Activated T-helper 2 cell treated with anti-CD3 and anti-CD28 coated beads, Interferon-gamma antibody, Interleukin-2, Interleukin-4, amounts not matched to agents 10 μg/mL and 5 μg/mL and 100 μg/mL, durations not matched to agents 14 hours and 24 hours and 36 hours (primary cell): ENCODE results near the gene ARHGAP40. TPM values are rescaled to one million over a fixed set of nuclear protein-coding genes. Genes with fewer than 3 reads are reported as not detected.

Experiments used
- DNase-seq: peaks from one replicate; pipeline ENCODE4 v3.0.0; 2021; ENCODE audit warnings: low spot score
- H3K27ac Mint-ChIP-seq: one replicate; pipeline ENCODE4 v1.8.0; 2021; ENCODE audit warnings: mixed read lengths
- H3K27me3 Mint-ChIP-seq: one replicate; pipeline ENCODE4 v1.8.0; 2021; ENCODE audit warnings: low read depth, mixed read lengths
- H3K36me3 Mint-ChIP-seq: one replicate; pipeline ENCODE4 v1.8.0; 2021; ENCODE audit warnings: low read depth, mixed read lengths
- H3K4me1 Mint-ChIP-seq: one replicate; pipeline ENCODE4 v1.8.0; 2021; ENCODE audit warnings: low read depth, mixed read lengths
- H3K4me3 Mint-ChIP-seq: one replicate; pipeline ENCODE4 v1.8.0; 2021; ENCODE audit warnings: low read depth, mild to moderate bottlenecking, moderate library complexity, mixed read lengths
- H3K9me3 Mint-ChIP-seq: one replicate; pipeline ENCODE4 v1.8.0; 2021; ENCODE audit warnings: mixed read lengths
- intact Hi-C: fragments of 100-400 bp; cut with micrococcal nuclease; formaldehyde crosslinking; loops from one replicate; pipeline ENCODE4 v1.15.1; 2023
- total RNA-seq: library from RNA; stranded (reverse); gene quantifications from 2 replicates; pipeline ENCODE4 v1.2.3, GENCODE V29; 2022

The ARHGAP40 gene
- total RNA-seq, 1 donor from 2014 or later: not detected

- Mint-ChIP-seq H3K36me3 (no peaks in the 10 kb centered on the region), H3K4me1 (no peaks in the 10 kb centered on the region), H3K27me3 (peaks cover 11% of the 10 kb centered on the region), H3K27ac (no peak overlapping the region), H3K9me3 (no peaks in the 10 kb centered on the region), H3K4me3 (no peak overlapping the region)
- DNase-seq: no peak
- intact Hi-C loops: no loop called here
These were observed 11.3 kb downstream of the ARHGAP40 start for GRCh38 chr20:38612751-38613515.

GRCh38 chr20:38615283-38615682 lies 13.7 kb downstream of the ARHGAP40 start:
- Mint-ChIP-seq H3K4me3 (no peak overlapping the region), H3K9me3 (no peaks in the 10 kb centered on the region), H3K4me1 (no peaks in the 10 kb centered on the region), H3K36me3 (no peaks in the 10 kb centered on the region), H3K27me3 (peaks cover 10% of the 10 kb centered on the region), H3K27ac (no peak overlapping the region)
- intact Hi-C loops: no loop called here
- DNase-seq: no peak

GRCh38 chr20:38616457-38616856 lies 14.8 kb downstream of the ARHGAP40 start:
- Mint-ChIP-seq H3K9me3 (no peaks in the 10 kb centered on the region), H3K27me3 (peaks cover 16% of the 10 kb centered on the region), H3K36me3 (no peaks in the 10 kb centered on the region), H3K4me3 (no peak overlapping the region), H3K4me1 (no peaks in the 10 kb centered on the region), H3K27ac (no peak overlapping the region)
- intact Hi-C loops: no loop called here
- no peak for DNase-seq

GRCh38 chr20:38617011-38617829 lies 15.6 kb downstream of the ARHGAP40 start:
- H3K27ac Mint-ChIP-seq: no peak overlapping the region

GRCh38 chr20:38617830-38618196 lies 16.2 kb downstream of the ARHGAP40 start:
- no peaks in the 10 kb centered on the region for H3K4me1 Mint-ChIP-seq
- no peak overlapping the region for H3K4me3 Mint-ChIP-seq
- DNase-seq: no peak
- intact Hi-C loops: no loop called here
- no peaks in the 10 kb centered on the region for H3K9me3 Mint-ChIP-seq
- H3K36me3 Mint-ChIP-seq: no peaks in the 10 kb centered on the region
- peaks cover 12% of the 10 kb centered on the region for H3K27me3 Mint-ChIP-seq
- H3K27ac Mint-ChIP-seq: no peak overlapping the region

More at GRCh38 chr20:38617011-38617829, 15.6 kb downstream of the ARHGAP40 start:
- no peaks in the 10 kb centered on the region for H3K4me1 Mint-ChIP-seq
- intact Hi-C loops: no loop called here
- H3K36me3 Mint-ChIP-seq: no peaks in the 10 kb centered on the region
- no peak overlapping the region for H3K4me3 Mint-ChIP-seq
- H3K27me3 Mint-ChIP-seq: peaks cover 16% of the 10 kb centered on the region
- no peaks in the 10 kb centered on the region for H3K9me3 Mint-ChIP-seq
- DNase-seq: no peak

- no peaks in the 10 kb centered on the region for H3K9me3 Mint-ChIP-seq
- intact Hi-C loops: no loop called here
- no peaks in the 10 kb centered on the region for H3K4me1 Mint-ChIP-seq
- H3K36me3 Mint-ChIP-seq: no peaks in the 10 kb centered on the region
- no peak overlapping the region for H3K27ac Mint-ChIP-seq
- DNase-seq: no peak
- no peak overlapping the region for H3K4me3 Mint-ChIP-seq
- peaks cover 13% of the 10 kb centered on the region for H3K27me3 Mint-ChIP-seq
These were observed 18.8 kb downstream of the ARHGAP40 start for GRCh38 chr20:38620441-38620840.

GRCh38 chr20:38623061-38623460 lies 21.5 kb downstream of the ARHGAP40 start:
- intact Hi-C loops: no loop called here
- peaks cover 13% of the 10 kb centered on the region for H3K27me3 Mint-ChIP-seq
- no peak overlapping the region for H3K27ac Mint-ChIP-seq
- H3K4me1 Mint-ChIP-seq: no peaks in the 10 kb centered on the region
- H3K4me3 Mint-ChIP-seq: no peak overlapping the region
- H3K9me3 Mint-ChIP-seq: no peaks in the 10 kb centered on the region
- DNase-seq: no peak
- no peaks in the 10 kb centered on the region for H3K36me3 Mint-ChIP-seq

GRCh38 chr20:38624084-38624483 lies 22.5 kb downstream of the ARHGAP40 start:
- intact Hi-C loops: no loop called here
- no peak for DNase-seq
- Mint-ChIP-seq H3K4me1 (no peaks in the 10 kb centered on the region), H3K9me3 (no peaks in the 10 kb centered on the region), H3K4me3 (no peak overlapping the region), H3K27ac (no peak overlapping the region), H3K27me3 (peaks cover 11% of the 10 kb centered on the region), H3K36me3 (no peaks in the 10 kb centered on the region)

GRCh38 chr20:38625896-38626295 lies 24.3 kb downstream of the ARHGAP40 start:
- H3K27me3 Mint-ChIP-seq: peaks cover 4% of the 10 kb centered on the region
- H3K27ac Mint-ChIP-seq: no peak overlapping the region
- no peaks in the 10 kb centered on the region for H3K4me1 Mint-ChIP-seq
- intact Hi-C loops: no loop called here
- H3K9me3 Mint-ChIP-seq: no peaks in the 10 kb centered on the region
- no peak overlapping the region for H3K4me3 Mint-ChIP-seq
- DNase-seq: no peak
- H3K36me3 Mint-ChIP-seq: no peaks in the 10 kb centered on the region

GRCh38 chr20:38626921-38627659 lies 25.5 kb downstream of the ARHGAP40 start:
- no peak for DNase-seq

GRCh38 chr20:38628580-38629470 lies 27.2 kb downstream of the ARHGAP40 start:
- H3K9me3 Mint-ChIP-seq: no peaks in the 10 kb centered on the region
- peaks cover 1% of the 10 kb centered on the region for H3K27me3 Mint-ChIP-seq
- intact Hi-C loops: no loop called here
- no peak overlapping the region for H3K4me3 Mint-ChIP-seq
- no peak for DNase-seq
- no peaks in the 10 kb centered on the region for H3K36me3 Mint-ChIP-seq
- H3K27ac Mint-ChIP-seq: no peak overlapping the region
- H3K4me1 Mint-ChIP-seq: peaks cover 3% of the 10 kb centered on the region

More at GRCh38 chr20:38626921-38627659, 25.5 kb downstream of the ARHGAP40 start:
- H3K9me3 Mint-ChIP-seq: no peaks in the 10 kb centered on the region
- no peak overlapping the region for H3K4me3 Mint-ChIP-seq
- H3K36me3 Mint-ChIP-seq: no peaks in the 10 kb centered on the region
- no peak overlapping the region for H3K27ac Mint-ChIP-seq
- intact Hi-C loops: no loop called here
- peaks cover 3% of the 10 kb centered on the region for H3K4me1 Mint-ChIP-seq
- peaks cover 2% of the 10 kb centered on the region for H3K27me3 Mint-ChIP-seq

- Mint-ChIP-seq H3K4me1 (peaks cover 3% of the 10 kb centered on the region), H3K36me3 (no peaks in the 10 kb centered on the region), H3K27ac (no peak overlapping the region), H3K9me3 (no peaks in the 10 kb centered on the region), H3K27me3 (peaks cover 4% of the 10 kb centered on the region), H3K4me3 (no peak overlapping the region)
- intact Hi-C loops: no loop called here
- DNase-seq: no peak
These were observed 28.4 kb downstream of the ARHGAP40 start for GRCh38 chr20:38629979-38630378.
